Frontal cortex (tissue), 4 donors: ENCODE data around the gene SCUBE3. TPM values are rescaled to one million over a fixed set of nuclear protein-coding genes. Genes with fewer than 3 reads are reported as not detected.

Experiments used
- DNase-seq, 2 donors: peaks; one replicate each; pipeline ENCODE4 v3.0.0; 2012; ENCODE audit warnings: low spot score in 2 of 2
- FAIRE-seq: peaks from 2 replicates; lab custom pipeline; 2012; peaks lifted over from hg19 to GRCh38; lab: Jason Lieb, UNC
- total RNA-seq: library from RNA; depleted of rRNA; stranded (reverse); fragments of >200 nt; gene quantifications from one replicate; pipeline ENCODE4 v1.2.3, GENCODE V29; 2014
- donor health status: control.
- donor health status: control.
- donor health status: control.

The SCUBE3 gene
- total RNA-seq, 1 donor from 2014 or later = 1.6 TPM

GRCh38 chr6:35206346-35206745 is 7.4 kb upstream of the SCUBE3 start:
- DNase-seq = no peak
- no peak for FAIRE-seq

- no peak for DNase-seq
- no peak for FAIRE-seq
Measured at GRCh38 chr6:35208419-35208818, 5.3 kb upstream of the SCUBE3 start.

- DNase-seq (no peak), FAIRE-seq (no peak)
Measured at GRCh38 chr6:35209081-35209480, 4.7 kb upstream of the SCUBE3 start.

- no peak for DNase-seq
- no peak for FAIRE-seq
Measured at GRCh38 chr6:35209622-35210247, 4.0 kb upstream of the SCUBE3 start.

GRCh38 chr6:35213298-35213791 is 411 bp upstream of the SCUBE3 start:
- FAIRE-seq = no peak
- peak; percentile 41 to 48 for DNase-seq

- peak; percentile 33 to 42 for DNase-seq
Measured at GRCh38 chr6:35214869-35215664, 1.3 kb downstream of the SCUBE3 start.

GRCh38 chr6:35215665-35216411 is 2.1 kb downstream of the SCUBE3 start:
- DNase-seq = no peak

More at GRCh38 chr6:35214869-35215664, 1.3 kb downstream of the SCUBE3 start:
- no peak for FAIRE-seq

GRCh38 chr6:35216412-35216732 is 2.6 kb downstream of the SCUBE3 start:
- no peak for DNase-seq

More at GRCh38 chr6:35215665-35216411, 2.1 kb downstream of the SCUBE3 start:
- no peak for FAIRE-seq

GRCh38 chr6:35216851-35217811 is 3.4 kb downstream of the SCUBE3 start:
- DNase-seq (no peak), FAIRE-seq (no peak)

More at GRCh38 chr6:35216412-35216732, 2.6 kb downstream of the SCUBE3 start:
- no peak for FAIRE-seq

GRCh38 chr6:35218021-35218420 is 4.3 kb downstream of the SCUBE3 start:
- DNase-seq = no peak
- no peak for FAIRE-seq

- no peak for DNase-seq
- no peak for FAIRE-seq
Measured at GRCh38 chr6:35218456-35218855, 4.7 kb downstream of the SCUBE3 start.

- FAIRE-seq = no peak
Measured at GRCh38 chr6:35219683-35220326, 6.0 kb downstream of the SCUBE3 start.

GRCh38 chr6:35220711-35221110 is 7.0 kb downstream of the SCUBE3 start:
- FAIRE-seq (no peak), DNase-seq (no peak)

More at GRCh38 chr6:35219683-35220326, 6.0 kb downstream of the SCUBE3 start:
- DNase-seq = no peak

GRCh38 chr6:35223396-35223795 is 9.6 kb downstream of the SCUBE3 start:
- no peak for FAIRE-seq
- no peak for DNase-seq

GRCh38 chr6:35224720-35225119 is 11.0 kb downstream of the SCUBE3 start:
- DNase-seq = no peak
- no peak for FAIRE-seq

GRCh38 chr6:35228481-35228880 is 14.7 kb downstream of the SCUBE3 start:
- FAIRE-seq (no peak), DNase-seq (no peak)

GRCh38 chr6:35229304-35229703 is 15.5 kb downstream of the SCUBE3 start:
- DNase-seq = no peak
- no peak for FAIRE-seq

GRCh38 chr6:35230498-35230897 is 16.7 kb downstream of the SCUBE3 start:
- FAIRE-seq (no peak), DNase-seq (no peak)

GRCh38 chr6:35230950-35231349 is 17.2 kb downstream of the SCUBE3 start:
- FAIRE-seq (no peak), DNase-seq (no peak)
